Chondrocyte (in vitro differentiated cells): ENCODE results near the gene EXD1. TPM values are rescaled to one million over a fixed set of nuclear protein-coding genes. Genes with fewer than 3 reads are reported as not detected.

Experiments
- DNase-seq: peaks from one replicate; pipeline ENCODE4 v3.0.0; 2021; ENCODE audit warnings: mixed read lengths, low spot score
- H3K27ac Mint-ChIP-seq: one replicate; pipeline ENCODE4 v1.8.0; 2021; ENCODE audit warnings: mild to moderate bottlenecking, moderate library complexity, mixed read lengths; ENCODE audit not compliant: unreplicated experiment
- H3K27me3 Mint-ChIP-seq: 2 replicates; pipeline ENCODE4 v1.8.0; 2021; ENCODE audit warnings: low read depth, mixed read lengths
- H3K36me3 Mint-ChIP-seq: 2 replicates; pipeline ENCODE4 v1.8.0; 2021; ENCODE audit warnings: low read depth, mixed read lengths
- H3K4me1 Mint-ChIP-seq: 2 replicates; pipeline ENCODE4 v1.8.0; 2021; ENCODE audit warnings: low read depth, mild to moderate bottlenecking, mixed read lengths
- H3K4me3 Mint-ChIP-seq: one replicate; pipeline ENCODE4 v1.8.0; 2021; ENCODE audit warnings: mild to moderate bottlenecking, moderate library complexity, mixed read lengths; ENCODE audit not compliant: unreplicated experiment
- H3K9me3 Mint-ChIP-seq: 2 replicates; pipeline ENCODE4 v1.8.0; 2021; ENCODE audit warnings: low read depth, mixed read lengths
- CTCF ChIP-seq: fragments of 200-600 bp; sonication (generic); IDR thresholded peaks from 2 replicates; pipeline ENCODE4 v1.5.0; 2021; ENCODE audit warnings: antibody characterized with exemption, mild to moderate bottlenecking, moderate library complexity
- long read RNA-seq: library from polyadenylated mRNA; stranded (forward); transcript quantifications from one replicate; pipeline ENCODE4 v2.0.0, GENCODE V29; 2021
- total RNA-seq: library from RNA; stranded (reverse); gene quantifications from 3 replicates; pipeline ENCODE4 v1.2.1, GENCODE V29; 2021

The EXD1 gene, protein sequence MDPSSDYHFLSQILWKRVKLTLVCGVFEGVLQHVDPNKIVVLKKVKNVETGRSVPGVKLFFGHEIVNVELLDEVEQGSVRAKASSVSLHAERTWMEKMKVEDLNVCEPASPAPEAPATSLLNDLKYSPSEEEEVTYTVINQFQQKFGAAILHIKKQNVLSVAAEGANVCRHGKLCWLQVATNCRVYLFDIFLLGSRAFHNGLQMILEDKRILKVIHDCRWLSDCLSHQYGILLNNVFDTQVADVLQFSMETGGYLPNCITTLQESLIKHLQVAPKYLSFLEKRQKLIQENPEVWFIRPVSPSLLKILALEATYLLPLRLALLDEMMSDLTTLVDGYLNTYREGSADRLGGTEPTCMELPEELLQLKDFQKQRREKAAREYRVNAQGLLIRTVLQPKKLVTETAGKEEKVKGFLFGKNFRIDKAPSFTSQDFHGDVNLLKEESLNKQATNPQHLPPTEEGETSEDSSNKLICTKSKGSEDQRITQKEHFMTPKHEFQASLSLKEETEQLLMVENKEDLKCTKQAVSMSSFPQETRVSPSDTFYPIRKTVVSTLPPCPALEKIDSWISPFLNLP
- total RNA-seq = not detected in 3 replicates
- long read RNA-seq = 0 reads

DNA sequence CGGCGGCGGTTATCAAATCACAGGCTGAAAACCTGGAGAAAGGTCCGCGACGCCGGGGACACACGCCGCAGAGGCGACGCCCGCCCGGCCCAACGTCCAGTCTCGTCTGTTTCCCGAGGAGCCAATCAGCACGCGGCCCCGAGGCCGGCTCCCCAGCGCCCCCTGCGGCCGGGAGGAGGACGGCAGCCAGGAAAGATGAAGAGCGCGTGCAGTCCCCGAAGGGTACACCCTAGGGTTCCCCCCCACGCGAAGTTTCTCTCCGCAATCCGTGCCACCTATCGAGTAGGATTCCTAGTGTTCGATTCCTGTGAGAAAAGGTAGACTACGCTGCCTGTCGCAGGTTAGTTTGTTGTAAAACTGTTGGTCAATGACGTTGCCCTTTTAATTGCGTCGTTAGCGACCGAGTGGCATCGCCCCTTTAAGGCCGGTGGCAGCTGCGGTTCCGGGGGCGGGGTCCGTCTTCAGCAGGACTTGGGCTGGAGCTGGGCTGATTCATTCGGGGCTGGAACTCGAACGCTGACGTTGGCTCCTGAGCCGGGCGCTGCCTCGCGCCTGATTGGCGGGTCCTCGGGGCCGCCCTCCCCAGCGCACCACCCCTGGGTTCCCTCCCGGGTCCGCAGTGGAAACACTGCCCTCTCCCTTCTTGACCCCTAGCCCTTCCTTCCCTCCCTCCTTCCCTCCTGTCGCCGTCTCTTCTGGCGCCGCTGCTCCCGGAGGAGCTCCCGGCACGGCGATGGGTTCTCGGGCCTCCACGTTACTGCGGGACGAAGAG is at the start of gene EXD1, which contains the start of gene CHP1:
EXD1 (minus strand) TSS at position 108 of the 772 bp plus-strand sequence. CDS start 4,182 bp downstream, outside the sequence.
CHP1 (plus strand) TSS at position 619 of the 772 bp plus-strand sequence; CDS start at position 734, 115 bp downstream.
- peak within 1 kb of the TSS; percentile 97 for H3K27ac Mint-ChIP-seq
- TF ChIP-seq CTCF = peak; percentile 100
- H3K4me3 Mint-ChIP-seq = peak within 1 kb of the TSS; percentile 93
- H3K4me1 Mint-ChIP-seq = peaks cover 25% of the 10 kb centered on the region
- no peaks in the 10 kb centered on the region for H3K36me3 Mint-ChIP-seq
- no peaks in the 10 kb centered on the region for H3K9me3 Mint-ChIP-seq
- no peaks in the 10 kb centered on the region for H3K27me3 Mint-ChIP-seq
- peak; percentile 99 for DNase-seq

GRCh38 chr15:41279535-41280283 is 49.2 kb upstream of the EXD1 start:
- Mint-ChIP-seq H3K4me3 (no peak overlapping the region), H3K27me3 (no peaks in the 10 kb centered on the region), H3K9me3 (no peaks in the 10 kb centered on the region), H3K36me3 (peaks cover 17% of the 10 kb centered on the region), H3K27ac (peak overlapping the region; percentile 22), H3K4me1 (peaks cover 17% of the 10 kb centered on the region)
- no peak for TF ChIP-seq CTCF
- DNase-seq = no peak

GRCh38 chr15:41278319-41278718 is 47.8 kb upstream of the EXD1 start:
- no peaks in the 10 kb centered on the region for H3K27me3 Mint-ChIP-seq
- no peak overlapping the region for H3K4me3 Mint-ChIP-seq
- H3K36me3 Mint-ChIP-seq = peaks cover 22% of the 10 kb centered on the region
- H3K9me3 Mint-ChIP-seq = no peaks in the 10 kb centered on the region
- no peak overlapping the region for H3K27ac Mint-ChIP-seq
- no peak for DNase-seq
- H3K4me1 Mint-ChIP-seq = peaks cover 12% of the 10 kb centered on the region
- no peak for TF ChIP-seq CTCF

DNA sequence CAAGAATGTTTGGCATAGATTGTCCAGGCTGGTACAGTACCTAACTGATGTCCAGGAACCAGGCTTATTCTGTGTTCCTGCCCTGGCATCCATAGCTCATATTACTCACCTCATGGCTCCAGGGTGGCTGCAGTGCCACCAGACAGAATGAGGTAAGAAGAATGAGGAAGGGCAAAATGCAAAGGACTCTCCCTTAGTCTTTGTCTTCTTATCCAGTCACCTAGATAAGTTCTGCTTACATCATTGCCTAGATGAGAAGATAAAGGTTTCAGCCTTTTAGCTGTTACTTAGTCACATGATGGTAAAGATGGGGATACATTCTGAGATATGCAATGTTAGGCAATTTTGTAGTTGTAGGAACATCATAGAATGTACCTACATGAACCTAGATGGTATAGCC is 46.3 kb upstream of the EXD1 start:
- no peak for DNase-seq

More for the DNA sequence above, 46.3 kb upstream of the EXD1 start:
- H3K27ac Mint-ChIP-seq = no peak overlapping the region
- peaks cover 3% of the 10 kb centered on the region for H3K4me1 Mint-ChIP-seq
- H3K27me3 Mint-ChIP-seq = no peaks in the 10 kb centered on the region
- no peak overlapping the region for H3K4me3 Mint-ChIP-seq
- no peaks in the 10 kb centered on the region for H3K9me3 Mint-ChIP-seq
- TF ChIP-seq CTCF = no peak
- H3K36me3 Mint-ChIP-seq = peaks cover 22% of the 10 kb centered on the region
